Measurements from ENCODE around the gene CASQ2.

DNA sequence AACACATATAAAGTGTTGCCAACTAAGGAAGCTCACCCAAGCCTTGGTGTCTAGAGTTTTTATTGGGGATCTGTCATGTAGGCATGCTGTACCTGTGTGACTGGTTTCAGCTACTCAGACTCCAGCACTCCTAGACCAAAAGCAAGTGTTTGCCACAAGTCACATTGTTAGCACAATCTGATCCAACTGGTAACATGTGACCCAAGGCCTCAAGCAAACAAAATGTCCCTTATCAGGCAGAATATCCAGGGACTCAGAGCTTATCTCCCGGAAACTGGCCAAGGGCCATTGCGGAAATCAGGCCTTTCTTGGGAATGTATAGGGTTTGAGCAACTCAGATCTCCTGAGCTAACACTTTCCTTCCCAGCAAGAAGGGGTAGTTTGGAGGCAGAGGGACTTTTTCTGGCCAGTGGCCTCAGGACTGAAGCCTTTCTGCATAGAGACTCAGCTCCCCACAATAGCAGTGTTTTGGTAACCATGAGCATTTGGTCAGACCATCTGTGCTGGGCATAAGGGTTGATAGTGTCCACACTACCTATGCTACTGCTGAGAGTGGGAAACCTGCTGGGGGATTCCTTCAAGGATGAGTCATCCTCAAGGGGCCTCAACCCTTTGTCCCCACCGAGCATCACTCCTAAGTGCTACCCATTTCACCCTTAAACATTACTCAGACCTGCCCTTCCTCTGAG, 42.8 kb upstream of the CASQ2 start:
- TF ChIP-seq, protein P1, sequence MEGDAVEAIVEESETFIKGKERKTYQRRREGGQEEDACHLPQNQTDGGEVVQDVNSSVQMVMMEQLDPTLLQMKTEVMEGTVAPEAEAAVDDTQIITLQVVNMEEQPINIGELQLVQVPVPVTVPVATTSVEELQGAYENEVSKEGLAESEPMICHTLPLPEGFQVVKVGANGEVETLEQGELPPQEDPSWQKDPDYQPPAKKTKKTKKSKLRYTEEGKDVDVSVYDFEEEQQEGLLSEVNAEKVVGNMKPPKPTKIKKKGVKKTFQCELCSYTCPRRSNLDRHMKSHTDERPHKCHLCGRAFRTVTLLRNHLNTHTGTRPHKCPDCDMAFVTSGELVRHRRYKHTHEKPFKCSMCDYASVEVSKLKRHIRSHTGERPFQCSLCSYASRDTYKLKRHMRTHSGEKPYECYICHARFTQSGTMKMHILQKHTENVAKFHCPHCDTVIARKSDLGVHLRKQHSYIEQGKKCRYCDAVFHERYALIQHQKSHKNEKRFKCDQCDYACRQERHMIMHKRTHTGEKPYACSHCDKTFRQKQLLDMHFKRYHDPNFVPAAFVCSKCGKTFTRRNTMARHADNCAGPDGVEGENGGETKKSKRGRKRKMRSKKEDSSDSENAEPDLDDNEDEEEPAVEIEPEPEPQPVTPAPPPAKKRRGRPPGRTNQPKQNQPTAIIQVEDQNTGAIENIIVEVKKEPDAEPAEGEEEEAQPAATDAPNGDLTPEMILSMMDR (IDR thresholded peaks at IDR 0.05): no peak
- no peak for TF ChIP-seq POLR2A (IDR thresholded peaks at IDR 0.05)
